Pancreas (tissue), 10 donors: ENCODE results near the gene SYNE2. TPM values are rescaled to one million over a fixed set of nuclear protein-coding genes. Genes with fewer than 3 reads are reported as not detected.
"Not testable (repeated sequence)": the region's sequence is repeated elsewhere in the genome, so short reads cannot be mapped to it uniquely, and the experiment has no call there.

Experiments used
- ATAC-seq, 4 donors: fragments of 200-7000 bp; cut with Tn5 transposase; one replicate each; pipeline versions ENCODE4 v1.8.0 to v1.9.1; 2020; ENCODE audit warnings: mild to moderate bottlenecking in 4 of 4, moderate library complexity in 4 of 4
- DNase-seq, 6 donors: peaks; one replicate each; pipeline ENCODE4 v3.0.0-alpha.2; 2020
- FAIRE-seq: peaks from 2 replicates; lab custom pipeline; 2012; peaks lifted over from hg19 to GRCh38; lab: Jason Lieb, UNC
- H3K27ac ChIP-seq, 4 donors: fragments of 200-600 bp; sonication (generic); 1 replicate in 3 of 4; 2 replicates in 1 of 4; pipeline versions ENCODE4 v1.5.0 to v1.8.0; 2020
- H3K27me3 ChIP-seq, 4 donors: fragments of 200-600 bp; one replicate each; pipeline ENCODE4 v1.8.0; 2021
- H3K36me3 ChIP-seq, 3 donors: fragments of 200-600 bp; sonication (generic) in 1 of 3; one replicate each; pipeline versions ENCODE4 v1.5.0 to v1.8.0; 2020 to 2021
- H3K4me1 ChIP-seq, 3 donors: fragments of 200-600 bp; one replicate each; pipeline ENCODE4 v1.8.0; 2021
- H3K4me3 ChIP-seq, 4 donors: fragments of 200-600 bp; sonication (generic) in 2 of 4; one replicate each; pipeline versions ENCODE4 v1.5.0 to v1.8.0; 2020 to 2021
- H3K9me3 ChIP-seq, 4 donors: fragments of 200-600 bp; one replicate each; pipeline ENCODE4 v1.8.0; 2021
- CTCF ChIP-seq, 4 donors: fragments of 200-600 bp; sonication (generic) in 3 of 4; IDR thresholded peaks; one replicate each; pipeline versions ENCODE4 v1.5.0 to v1.8.0; 2021; ENCODE audit warnings: antibody characterized with exemption in 4 of 4
- WGBS, 2 donors: extraction: QIAGEN DNeasy Blood & Tissue Kit; methylation state at CpG; one replicate each; pipeline ENCODE4 v1.1.7; 2013; 5-methylcytosine and 5-hydroxymethylcytosine counted together
- intact Hi-C, 3 donors: fragments of 100-400 bp; cut with DNase I; formaldehyde crosslinking; loops; one replicate each; pipeline versions ENCODE4 v1.11.1 to v1.14.2; 2022
- polyA plus RNA-seq, 2 donors: library from polyadenylated mRNA; stranded (reverse); fragments of 200-250 nt; gene quantifications; one replicate each; pipeline ENCODE4 v1.2.3, GENCODE V29; 2013
- total RNA-seq, 6 donors: library from RNA; stranded (reverse); fragmentation: NEBNext Ultra II Directional in 4 of 6; extraction: Animal tissue kit (Norgen Biotek cat#: 25700) in 4 of 6; gene quantifications; one replicate each; pipeline versions ENCODE4 v1.2.1 to v1.2.4, GENCODE V29; 2021 to 2023
- donor health status: healthy with polysubstance abuse.
- donor health status: DM: no; HTN: no; CAD: no; lungs with moderate emphysema.
- donor health status: DM: no; HTN: no; CAD: no.
- donor health status: control.
- donor health status: control.
- donor health status: Bipolar disorder and iron deficiency.
- donor health status: DM: yes; HTN: yes; CAD: no.
- donor health status: DM: no; HTN: no; CAD: no.
- donor health status: DM: no; HTN: no; CAD: no.
- donor health status: DM: yes; HTN: yes; CAD: no.

SYNE2 gene
- total and polyA plus RNA-seq, 8 donors, result 45.2 to 103 (median 56.6) TPM

DNA sequence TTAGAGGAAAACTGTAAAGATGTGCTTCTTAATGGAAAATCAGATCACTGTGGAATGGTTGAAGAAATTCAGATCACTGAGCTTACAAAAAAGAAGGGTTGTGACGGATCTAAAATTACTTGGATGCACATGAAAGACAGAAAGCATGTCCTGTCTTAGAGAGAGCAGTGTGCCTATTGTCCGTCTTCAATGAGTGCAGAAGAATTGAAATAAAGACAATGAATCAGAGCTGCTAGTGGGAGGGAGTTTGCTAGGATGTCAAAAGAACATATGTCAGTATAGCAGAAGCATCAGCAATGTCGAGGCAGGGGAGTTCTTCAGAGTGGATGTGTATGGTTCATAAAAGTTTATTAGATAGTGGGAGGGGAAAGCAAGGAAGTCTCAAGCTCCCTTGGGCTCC, 172.7 kb downstream of the SYNE2 start:
- WGBS, 2 donors, result 89 to 93% methylated on average over 3 of the region's 3 CpGs
- H3K9me3 ChIP-seq, result no peaks in the 10 kb centered on the region
- peaks cover 5 to 60% (median 7%) of the 10 kb centered on the region in 3 donors for H3K36me3 ChIP-seq
- intact Hi-C loops, result no loop called here
- no peak for FAIRE-seq
- H3K27ac ChIP-seq, result no peak overlapping the region
- no peak overlapping the region for H3K4me3 ChIP-seq
- no peak for ATAC-seq
- no peak for TF ChIP-seq CTCF (IDR thresholded peaks at IDR 0.05)
- no peaks in the 10 kb centered on the region for H3K4me1 ChIP-seq
- DNase-seq, result no peak
- no peaks in the 10 kb centered on the region for H3K27me3 ChIP-seq

DNA sequence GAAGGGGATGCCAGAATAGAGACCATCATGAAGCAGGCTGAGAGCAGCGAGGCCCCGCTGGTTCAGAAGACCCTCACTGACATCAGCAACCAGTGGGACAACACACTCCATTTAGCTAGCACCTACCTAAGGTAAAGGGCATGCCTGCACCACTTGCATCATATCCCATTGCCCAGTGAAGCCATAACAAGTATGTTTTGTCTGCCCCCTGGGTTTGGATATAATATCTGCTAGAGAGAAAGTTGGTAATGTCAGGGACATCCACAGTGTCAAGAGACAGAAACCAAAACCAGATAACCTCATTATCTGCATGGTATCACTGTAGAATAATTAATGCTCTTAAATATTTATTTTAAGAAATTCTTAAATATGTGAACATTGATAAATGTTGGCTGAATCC, 173.8 kb downstream of the SYNE2 start:
- DNase-seq, result no peak
- H3K9me3 ChIP-seq, result no peaks in the 10 kb centered on the region
- no peak overlapping the region for H3K4me3 ChIP-seq
- H3K27ac ChIP-seq, result no peak overlapping the region
- H3K36me3 ChIP-seq, result peaks cover 5 to 53% (median 7%) of the 10 kb centered on the region in 3 donors
- FAIRE-seq, result no peak
- intact Hi-C loops, result no loop called here
- WGBS, 2 donors, result 91 to 100% methylated on average over 2 of the region's 2 CpGs
- no peaks in the 10 kb centered on the region for H3K4me1 ChIP-seq
- no peak for ATAC-seq
- no peak for TF ChIP-seq CTCF (IDR thresholded peaks at IDR 0.05)
- no peaks in the 10 kb centered on the region for H3K27me3 ChIP-seq

GRCh38 chr14:64035143-64035542, 182.3 kb downstream of the SYNE2 start:
- H3K27ac ChIP-seq, result no peak overlapping the region
- WGBS, 2 donors, result 88 to 100% methylated on average over 1 of the region's 1 CpG
- no peaks in the 10 kb centered on the region for H3K9me3 ChIP-seq
- no peaks in the 10 kb centered on the region for H3K27me3 ChIP-seq
- H3K4me1 ChIP-seq, result no peaks in the 10 kb centered on the region
- no peak for TF ChIP-seq CTCF (IDR thresholded peaks at IDR 0.05)
- intact Hi-C loops, result no loop called here
- peaks cover 0 to 4% (median 0%) of the 10 kb centered on the region in 3 donors for H3K36me3 ChIP-seq
- no peak for ATAC-seq
- no peak for DNase-seq
- no peak for FAIRE-seq
- no peak overlapping the region for H3K4me3 ChIP-seq

DNA sequence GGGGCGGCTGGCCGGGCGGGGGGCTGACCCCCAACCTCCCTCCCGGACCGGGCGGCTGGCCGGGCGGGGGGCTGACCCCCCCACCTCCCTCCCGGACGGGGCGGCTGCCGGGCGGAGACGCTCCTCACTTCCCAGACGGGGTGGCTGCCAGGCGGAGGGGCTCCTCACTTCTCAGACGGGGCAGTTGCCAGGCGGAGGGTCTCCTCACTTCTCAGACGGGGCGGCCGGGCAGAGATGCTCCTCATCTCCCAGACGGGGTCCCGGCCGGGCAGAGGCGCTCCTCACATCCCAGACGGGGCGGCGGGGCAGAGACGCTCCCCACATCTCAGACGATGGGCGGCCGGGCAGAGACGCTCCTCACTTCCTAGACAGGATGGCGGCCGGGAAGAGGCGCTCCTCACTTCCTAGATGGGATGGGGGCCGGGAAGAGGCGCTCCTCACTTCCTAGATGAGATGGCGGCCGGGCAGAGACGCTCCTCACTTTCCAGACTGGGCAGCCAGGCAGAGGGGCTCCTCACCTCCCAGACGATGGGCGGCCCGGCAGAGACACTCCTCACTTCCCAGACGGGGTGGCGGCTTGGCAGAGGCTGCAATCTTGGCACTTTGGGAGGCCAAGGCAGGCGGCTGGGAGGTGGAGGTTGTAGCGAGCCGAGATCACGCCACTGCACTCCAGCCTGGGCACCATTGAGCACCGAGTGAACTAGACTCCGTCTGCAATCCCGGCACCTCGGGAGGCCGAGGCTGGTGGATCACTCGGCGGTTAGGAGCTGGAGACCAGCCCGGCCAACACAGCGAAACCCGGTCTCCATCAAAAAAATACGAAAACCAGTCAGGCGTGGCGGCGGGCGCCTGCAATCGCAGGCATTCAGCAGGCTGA, 185.3 kb downstream of the SYNE2 start:
- H3K27me3 ChIP-seq, ATAC-seq, H3K9me3 ChIP-seq, H3K36me3 ChIP-seq, H3K4me1 ChIP-seq, FAIRE-seq, H3K27ac ChIP-seq, H3K4me3 ChIP-seq, intact Hi-C loops: not testable (repeated sequence)
- 97 to 98% methylated on average over 51 to 60 of the region's 66 CpGs for WGBS, 2 donors
- peak in 2 of 6 donors; percentile 17 to 52 for DNase-seq

DNA sequence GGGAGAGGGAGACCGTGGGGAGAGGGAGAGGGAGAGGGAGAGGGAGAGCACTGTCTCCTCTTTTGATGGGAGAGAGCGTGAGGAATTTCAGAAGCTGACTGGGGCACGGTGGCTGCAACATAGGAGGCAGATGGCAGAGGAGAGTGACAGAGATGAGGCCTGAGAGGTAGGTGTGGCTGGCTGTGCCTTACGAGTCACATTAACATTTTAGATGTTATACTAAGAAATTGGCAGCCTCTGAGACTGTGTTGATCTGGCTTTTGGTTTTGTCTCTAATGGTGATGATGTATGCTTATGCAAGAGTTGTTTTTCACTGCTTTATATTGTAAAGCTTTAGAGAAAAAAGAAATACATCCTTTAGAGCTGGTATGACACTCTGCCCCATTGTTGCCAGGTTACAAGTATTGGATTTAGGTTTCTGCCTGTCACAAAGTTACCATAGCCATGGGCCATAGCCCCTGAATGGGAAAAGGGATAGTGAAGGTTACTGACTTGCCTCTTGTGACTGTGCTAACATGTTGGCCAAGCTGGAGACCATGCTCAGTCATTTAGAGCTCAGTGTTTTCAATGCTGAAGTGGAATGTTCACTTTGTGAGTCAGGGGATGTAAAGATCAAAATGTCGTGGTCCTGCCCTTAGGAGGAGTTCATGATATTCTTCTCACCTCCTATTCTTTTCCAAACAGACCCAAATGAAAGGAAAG, 186.2 kb downstream of the SYNE2 start:
- no peaks in the 10 kb centered on the region for H3K36me3 ChIP-seq
- WGBS, 2 donors, result 95 to 98% methylated on average over 4 of the region's 5 CpGs
- TF ChIP-seq CTCF (IDR thresholded peaks at IDR 0.05), result no peak
- ATAC-seq, result no peak
- intact Hi-C loops, result no loop called here
- DNase-seq, result no peak
- no peaks in the 10 kb centered on the region for H3K9me3 ChIP-seq
- H3K4me1 ChIP-seq, result no peaks in the 10 kb centered on the region
- no peak overlapping the region for H3K27ac ChIP-seq
- FAIRE-seq, result no peak
- no peak overlapping the region for H3K4me3 ChIP-seq
- no peaks in the 10 kb centered on the region for H3K27me3 ChIP-seq
